ENCODE results near the gene TTC9B. TPM values are rescaled to one million over a fixed set of nuclear protein-coding genes. Genes with fewer than 3 reads are reported as not detected.

Gene TTC9B
- total RNA-seq, 1 donor from 2014 or later = not detected

- Histone ChIP-seq H3K36me3 (no peaks in the 10 kb centered on the region), H3K9me3 (no peaks in the 10 kb centered on the region), H3K4me3 (peak overlapping the region; percentile 95), H3K4me1 (peaks cover 18% of the 10 kb centered on the region), H3K27me3 (ENCODE audit: low read depth) (no peaks in the 10 kb centered on the region), H3K27ac (no peak overlapping the region)
- intact Hi-C loops (cut with DNase I) = no loop called here
- ATAC-seq = no peak
- no peak for DNase-seq
- TF ChIP-seq, protein P1, sequence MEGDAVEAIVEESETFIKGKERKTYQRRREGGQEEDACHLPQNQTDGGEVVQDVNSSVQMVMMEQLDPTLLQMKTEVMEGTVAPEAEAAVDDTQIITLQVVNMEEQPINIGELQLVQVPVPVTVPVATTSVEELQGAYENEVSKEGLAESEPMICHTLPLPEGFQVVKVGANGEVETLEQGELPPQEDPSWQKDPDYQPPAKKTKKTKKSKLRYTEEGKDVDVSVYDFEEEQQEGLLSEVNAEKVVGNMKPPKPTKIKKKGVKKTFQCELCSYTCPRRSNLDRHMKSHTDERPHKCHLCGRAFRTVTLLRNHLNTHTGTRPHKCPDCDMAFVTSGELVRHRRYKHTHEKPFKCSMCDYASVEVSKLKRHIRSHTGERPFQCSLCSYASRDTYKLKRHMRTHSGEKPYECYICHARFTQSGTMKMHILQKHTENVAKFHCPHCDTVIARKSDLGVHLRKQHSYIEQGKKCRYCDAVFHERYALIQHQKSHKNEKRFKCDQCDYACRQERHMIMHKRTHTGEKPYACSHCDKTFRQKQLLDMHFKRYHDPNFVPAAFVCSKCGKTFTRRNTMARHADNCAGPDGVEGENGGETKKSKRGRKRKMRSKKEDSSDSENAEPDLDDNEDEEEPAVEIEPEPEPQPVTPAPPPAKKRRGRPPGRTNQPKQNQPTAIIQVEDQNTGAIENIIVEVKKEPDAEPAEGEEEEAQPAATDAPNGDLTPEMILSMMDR (IDR thresholded peaks at IDR 0.05) = no peak
These were observed 25.2 kb downstream of the TTC9B start for GRCh38 chr19:40192758-40193586.

DNA sequence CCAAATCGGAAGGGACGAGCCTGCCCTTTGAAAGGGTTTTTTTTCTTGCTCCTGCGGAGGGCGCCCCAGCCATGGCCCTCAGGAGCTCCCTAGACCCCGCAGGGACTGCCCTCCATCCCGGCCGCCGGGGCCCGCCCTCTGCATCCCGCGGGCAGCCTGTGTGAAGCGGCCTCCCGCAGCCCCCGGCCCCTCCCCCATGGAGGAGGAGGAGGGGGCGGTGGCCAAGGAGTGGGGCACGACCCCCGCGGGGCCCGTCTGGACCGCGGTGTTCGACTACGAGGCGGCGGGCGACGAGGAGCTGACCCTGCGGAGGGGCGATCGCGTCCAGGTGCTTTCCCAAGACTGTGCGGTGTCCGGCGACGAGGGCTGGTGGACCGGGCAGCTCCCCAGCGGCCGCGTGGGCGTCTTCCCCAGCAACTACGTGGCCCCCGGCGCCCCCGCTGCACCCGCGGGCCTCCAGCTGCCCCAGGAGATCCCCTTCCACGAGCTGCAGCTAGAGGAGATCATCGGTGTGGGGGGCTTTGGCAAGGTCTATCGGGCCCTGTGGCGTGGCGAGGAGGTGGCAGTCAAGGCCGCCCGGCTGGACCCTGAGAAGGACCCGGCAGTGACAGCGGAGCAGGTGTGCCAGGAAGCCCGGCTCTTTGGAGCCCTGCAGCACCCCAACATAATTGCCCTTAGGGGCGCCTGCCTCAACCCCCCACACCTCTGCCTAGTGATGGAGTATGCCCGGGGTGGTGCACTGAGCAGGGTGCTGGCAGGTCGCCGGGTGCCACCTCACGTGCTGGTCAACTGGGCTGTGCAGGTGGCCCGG lies 26.1 kb downstream of the TTC9B start:
- H3K9me3 ChIP-seq = no peaks in the 10 kb centered on the region
- TF ChIP-seq, protein P1 (IDR thresholded peaks at IDR 0.05) = no peak
- H3K27me3 ChIP-seq (ENCODE audit: low read depth) = no peaks in the 10 kb centered on the region
- intact Hi-C loops (cut with DNase I) = no loop called here
- ATAC-seq = peak; percentile 34 to 37
- H3K4me3 ChIP-seq = peak overlapping the region; percentile 95
- H3K27ac ChIP-seq = peak overlapping the region; percentile 21
- no peaks in the 10 kb centered on the region for H3K36me3 ChIP-seq
- peaks cover 18% of the 10 kb centered on the region for H3K4me1 ChIP-seq
- DNase-seq = peak; percentile 58

DNA sequence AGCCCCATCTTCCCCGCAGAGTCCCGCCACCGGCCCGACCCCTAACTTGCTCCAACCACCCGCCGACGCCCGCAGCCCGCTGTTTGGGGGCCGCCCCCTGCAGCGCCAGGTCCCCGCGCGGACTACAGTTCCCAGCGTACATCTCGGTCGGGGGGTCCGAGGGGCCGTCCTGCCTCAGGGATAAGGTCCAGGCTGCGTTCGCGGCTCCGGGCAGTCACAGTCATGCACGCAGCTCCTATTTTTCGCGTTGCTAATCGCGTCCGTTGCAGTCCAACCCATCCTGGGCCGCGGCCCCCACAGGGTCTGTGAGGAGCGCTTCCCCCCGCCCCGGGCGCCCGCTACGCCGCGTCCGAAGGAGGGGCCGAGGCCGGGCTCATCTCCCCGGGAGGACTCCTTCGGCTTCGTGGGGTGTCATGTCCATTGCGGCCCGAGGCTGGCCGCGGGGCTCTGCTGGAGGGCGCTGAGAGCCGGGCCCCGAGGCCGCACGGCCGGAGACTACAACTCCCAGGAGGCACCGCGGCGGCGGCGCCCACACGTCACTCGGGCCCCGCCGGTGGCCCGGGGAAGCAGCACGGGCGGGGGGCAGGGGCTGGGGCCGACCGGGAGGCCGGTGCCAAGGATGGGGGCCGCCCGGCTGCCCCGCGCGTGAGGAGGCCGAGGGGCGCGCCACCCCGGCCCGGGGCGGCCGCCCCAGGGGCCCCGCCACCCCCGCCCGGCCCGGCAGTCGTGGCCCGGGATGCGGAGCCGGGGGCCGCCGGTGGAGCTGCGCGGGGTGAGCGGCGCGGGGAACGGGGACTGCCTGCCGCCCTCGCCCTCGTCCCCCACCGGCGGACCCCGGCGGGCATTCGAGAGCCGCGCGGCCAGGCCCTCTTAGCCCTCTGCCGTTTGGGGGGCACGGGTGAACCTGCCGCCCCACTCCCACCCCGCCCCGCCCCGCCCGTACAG lies 27.0 kb downstream of the TTC9B start, which contains the start of gene MAP3K10:
Gene MAP3K10 (plus strand): TSS at position 536 of the 945 bp plus-strand sequence. CDS start 606 bp downstream, outside the sequence.
- H3K27me3 ChIP-seq (ENCODE audit: low read depth) = no peaks in the 10 kb centered on the region
- H3K36me3 ChIP-seq = no peaks in the 10 kb centered on the region
- TF ChIP-seq, protein P1 (IDR thresholded peaks at IDR 0.05) = no peak
- H3K27ac ChIP-seq = peak within 1 kb of the TSS; percentile 96
- ATAC-seq (peak; percentile 95 to 97), DNase-seq (peak; percentile 81)
- peak within 1 kb of the TSS; percentile 95 for H3K4me3 ChIP-seq
- intact Hi-C loops (cut with DNase I) = no loop called here
- no peaks in the 10 kb centered on the region for H3K9me3 ChIP-seq
- H3K4me1 ChIP-seq = peaks cover 18% of the 10 kb centered on the region

DNA sequence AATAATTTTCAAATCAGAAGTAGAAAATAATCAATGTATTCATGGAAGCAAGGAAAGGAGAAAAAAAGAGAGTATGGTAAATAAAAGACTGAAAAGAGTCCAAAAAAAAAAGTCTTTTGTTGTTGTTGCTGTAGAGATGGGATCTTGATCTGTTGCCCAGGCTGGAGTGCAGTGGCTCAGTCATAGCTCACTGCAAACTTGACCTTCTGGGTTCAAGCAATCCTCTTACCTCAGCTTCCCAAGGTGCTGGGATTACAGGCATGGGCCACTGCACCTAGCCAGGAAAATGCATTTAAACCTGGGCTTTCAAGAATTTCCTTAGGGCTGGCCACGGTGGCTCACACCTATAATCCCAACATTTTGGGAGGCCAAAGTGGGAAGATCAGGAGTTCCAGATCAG lies 33.9 kb downstream of the TTC9B start:
- Histone ChIP-seq H3K4me3 (no peak overlapping the region), H3K4me1 (no peaks in the 10 kb centered on the region), H3K27me3 (ENCODE audit: low read depth) (no peaks in the 10 kb centered on the region), H3K9me3 (no peaks in the 10 kb centered on the region), H3K36me3 (no peaks in the 10 kb centered on the region), H3K27ac (no peak overlapping the region)
- TF ChIP-seq, protein P1 (IDR thresholded peaks at IDR 0.05) = no peak
- ATAC-seq = no peak
- intact Hi-C loops (cut with DNase I) = no loop called here
- DNase-seq = no peak

DNA sequence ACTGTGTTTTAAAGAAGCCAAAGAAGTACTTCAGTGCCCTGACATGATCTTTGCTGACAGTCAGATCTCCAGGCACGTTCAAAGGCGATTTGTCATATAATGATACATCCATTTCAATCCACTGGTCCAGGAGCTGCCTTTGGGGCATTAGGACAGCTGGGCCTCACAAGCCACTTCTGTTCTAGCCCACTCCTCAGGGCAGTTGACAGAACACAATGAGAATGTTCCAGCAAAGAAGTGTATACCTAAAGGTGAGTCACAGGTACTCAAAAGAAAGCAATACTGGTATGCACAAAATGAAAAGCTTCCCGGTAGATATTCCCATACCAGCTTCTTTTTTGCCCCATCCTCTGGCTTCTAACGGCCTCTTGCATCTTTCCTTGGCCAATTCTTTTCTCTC lies 39.4 kb downstream of the TTC9B start:
- ATAC-seq = peak in 1 of 2 donors; percentile 64
- no peak for DNase-seq
- Histone ChIP-seq H3K27me3 (ENCODE audit: low read depth) (no peaks in the 10 kb centered on the region), H3K9me3 (no peaks in the 10 kb centered on the region), H3K4me1 (no peaks in the 10 kb centered on the region), H3K27ac (no peak overlapping the region), H3K36me3 (no peaks in the 10 kb centered on the region), H3K4me3 (no peak overlapping the region)
- TF ChIP-seq, protein P1 (IDR thresholded peaks at IDR 0.05) = no peak
- intact Hi-C loops (cut with DNase I) = no loop called here

Measured in lower lobe of right lung (tissue), 2 donors.